ENCODE results near the gene TMEM256. TPM values are rescaled to one million over a fixed set of nuclear protein-coding genes. Genes with fewer than 3 reads are reported as not detected.
A peak's percentile ranks its signal among the peaks of the same experiment; 100 is the strongest.

Gene TMEM256
- polyA plus RNA-seq, 2 of the 4 experiments (the other 2 are of a cell fraction): 127 to 164 TPM

DNA sequence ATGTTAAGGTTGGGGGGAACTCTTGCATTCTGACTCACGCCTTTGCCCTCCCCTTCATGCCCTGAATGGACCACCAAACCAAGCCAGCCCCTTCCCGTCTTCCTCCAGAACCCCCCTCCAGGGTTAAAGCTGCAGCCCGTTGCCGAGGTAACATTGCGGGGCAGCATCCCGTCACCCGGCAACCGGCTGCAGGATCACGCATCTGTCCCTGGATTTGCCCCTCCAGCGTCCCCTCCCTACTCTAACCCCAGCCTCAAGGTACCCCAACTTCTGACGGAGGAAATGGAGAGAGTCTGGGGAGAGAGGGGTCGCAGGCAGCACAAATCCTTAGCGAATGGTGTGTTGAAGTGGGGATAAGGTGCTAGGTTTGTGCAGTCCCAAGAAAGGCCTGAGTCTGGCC, 3.2 kb upstream of the TMEM256 start:
- ATAC-seq: no peak
- no peak for DNase-seq (ENCODE audit: low read depth in 1 of 2, low spot score in 1 of 2)
- no peak overlapping the region for H3K27ac ChIP-seq
- POLR2A ChIA-PET: interaction anchor here (1.2 kb wide), 1 partner anchor 13 kb away, joined by 4 read pairs; the partner anchor contains the start of gene PLSCR3
- H3K4me1 ChIP-seq: peaks cover 19% of the 10 kb centered on the region
- TF ChIP-seq ZFP36 (IDR thresholded peaks at IDR 0.05; ENCODE audit: borderline replicate concordance, partially characterized antibody): no peak
- TF ChIP-seq HOXB13 (CRISPR knock-in tag; IDR thresholded peaks at IDR 0.05; ENCODE audit: low read depth): no peak
- no peak for TF ChIP-seq RFX5 (IDR thresholded peaks at IDR 0.05)
- no peak for TF ChIP-seq ZC3H11A (IDR thresholded peaks at IDR 0.05)
- TF ChIP-seq POLR2AphosphoS2 (conservative IDR thresholded peaks at IDR 0.05; ENCODE audit: low read length): no peak
- TF ChIP-seq FOSB (CRISPR knock-in tag; IDR thresholded peaks at IDR 0.05): no peak
- no peak for TF ChIP-seq JUNB (IDR thresholded peaks at IDR 0.05)
- TF ChIP-seq KDM1A (IDR thresholded peaks at IDR 0.05; ENCODE audit: low read depth): no peak
- no peak for TF ChIP-seq NFE2L2 (conservative IDR thresholded peaks at IDR 0.05; ENCODE audit: low read length)
- no peak for TF ChIP-seq SREBF2 (IDR thresholded peaks at IDR 0.05)
- no peak for TF ChIP-seq ZSCAN20 (CRISPR knock-in tag; IDR thresholded peaks at IDR 0.05)
- no peak for TF ChIP-seq ESRRA (IDR thresholded peaks at IDR 0.05; ENCODE audit: borderline replicate concordance, low read length)
- no peak for TF ChIP-seq FOSL2 (IDR thresholded peaks at IDR 0.05)
- TF ChIP-seq FOSL2 (CRISPR knock-in tag; IDR thresholded peaks at IDR 0.05): no peak
- TF ChIP-seq KDM5A (IDR thresholded peaks at IDR 0.05): no peak
- FAIRE-seq: no peak
- no peaks in the 10 kb centered on the region for H3K9me3 ChIP-seq
- CTCF ChIA-PET: interaction anchor here (0.9 to 2.5 kb wide), 7 partner anchors 9 to 154 kb away, joined by 3 to 15 read pairs (median 4); partner anchors contain the start of gene SENP3
- no peak overlapping the region for H3K4me3 ChIP-seq
- 89% methylated on average over 13 of the region's 13 CpGs for WGBS (ENCODE audit: missing lambda C conversion rate)
- no peak overlapping the region for H3K4me2 ChIP-seq

DNA sequence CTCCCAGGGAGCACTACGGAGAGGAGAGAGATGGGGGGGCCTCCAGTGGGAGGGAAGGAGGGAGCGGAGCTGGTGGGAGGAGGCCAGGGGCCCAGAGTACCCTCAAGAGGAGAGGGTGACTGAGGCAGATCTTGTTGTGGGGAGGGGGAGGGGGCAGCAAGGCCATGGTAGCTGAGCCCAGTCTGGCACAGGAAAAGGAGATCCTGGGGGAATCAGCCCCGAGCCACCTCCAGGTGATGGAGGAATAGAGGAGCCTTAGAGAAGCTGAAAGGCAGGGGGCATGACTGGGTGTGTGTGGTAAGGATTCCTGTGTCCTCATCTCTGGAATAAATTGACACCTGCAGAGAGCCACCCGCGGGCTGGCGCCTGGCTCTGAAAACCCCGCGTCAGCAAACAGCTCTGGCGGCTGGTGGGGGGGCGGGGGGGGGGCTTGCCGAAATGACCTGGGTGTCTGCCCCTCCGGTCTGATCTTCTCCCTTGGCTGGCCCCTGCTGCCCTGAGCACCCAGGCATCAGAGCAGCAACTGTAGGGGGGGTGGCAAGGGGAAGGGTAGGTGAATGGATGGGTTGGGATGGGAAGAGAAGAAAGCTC, 2.4 kb upstream of the TMEM256 start:
- no peak for FAIRE-seq
- 78% methylated on average over 11 of the region's 12 CpGs for WGBS (ENCODE audit: missing lambda C conversion rate)
- H3K9me3 ChIP-seq: no peaks in the 10 kb centered on the region
- H3K4me1 ChIP-seq: peaks cover 19% of the 10 kb centered on the region
- ChIA-PET CTCF (interaction anchor here (0.8 to 2.5 kb wide), 9 partner anchors 10 to 155 kb away, joined by 3 to 15 read pairs (median 3); partner anchors contain the start of gene SENP3), POLR2A (interaction anchor here (1.2 kb wide), 2 partner anchors 12 to 31 kb away, joined by 3 to 4 read pairs; partner anchors contain the start of gene PLSCR3)
- peak overlapping the region; percentile 99 for H3K4me2 ChIP-seq
- H3K27ac ChIP-seq: no peak overlapping the region
- ATAC-seq: no peak
- TF ChIP-seq MAFK (IDR thresholded peaks at IDR 0.05; ENCODE audit: partially characterized antibody) (peak; percentile 30), ZFP36 (IDR thresholded peaks at IDR 0.05; ENCODE audit: borderline replicate concordance, partially characterized antibody) (no peak), CBX2 (IDR thresholded peaks at IDR 0.05; ENCODE audit: borderline replicate concordance, low read depth) (no peak)
- TF ChIP-seq, protein P1, sequence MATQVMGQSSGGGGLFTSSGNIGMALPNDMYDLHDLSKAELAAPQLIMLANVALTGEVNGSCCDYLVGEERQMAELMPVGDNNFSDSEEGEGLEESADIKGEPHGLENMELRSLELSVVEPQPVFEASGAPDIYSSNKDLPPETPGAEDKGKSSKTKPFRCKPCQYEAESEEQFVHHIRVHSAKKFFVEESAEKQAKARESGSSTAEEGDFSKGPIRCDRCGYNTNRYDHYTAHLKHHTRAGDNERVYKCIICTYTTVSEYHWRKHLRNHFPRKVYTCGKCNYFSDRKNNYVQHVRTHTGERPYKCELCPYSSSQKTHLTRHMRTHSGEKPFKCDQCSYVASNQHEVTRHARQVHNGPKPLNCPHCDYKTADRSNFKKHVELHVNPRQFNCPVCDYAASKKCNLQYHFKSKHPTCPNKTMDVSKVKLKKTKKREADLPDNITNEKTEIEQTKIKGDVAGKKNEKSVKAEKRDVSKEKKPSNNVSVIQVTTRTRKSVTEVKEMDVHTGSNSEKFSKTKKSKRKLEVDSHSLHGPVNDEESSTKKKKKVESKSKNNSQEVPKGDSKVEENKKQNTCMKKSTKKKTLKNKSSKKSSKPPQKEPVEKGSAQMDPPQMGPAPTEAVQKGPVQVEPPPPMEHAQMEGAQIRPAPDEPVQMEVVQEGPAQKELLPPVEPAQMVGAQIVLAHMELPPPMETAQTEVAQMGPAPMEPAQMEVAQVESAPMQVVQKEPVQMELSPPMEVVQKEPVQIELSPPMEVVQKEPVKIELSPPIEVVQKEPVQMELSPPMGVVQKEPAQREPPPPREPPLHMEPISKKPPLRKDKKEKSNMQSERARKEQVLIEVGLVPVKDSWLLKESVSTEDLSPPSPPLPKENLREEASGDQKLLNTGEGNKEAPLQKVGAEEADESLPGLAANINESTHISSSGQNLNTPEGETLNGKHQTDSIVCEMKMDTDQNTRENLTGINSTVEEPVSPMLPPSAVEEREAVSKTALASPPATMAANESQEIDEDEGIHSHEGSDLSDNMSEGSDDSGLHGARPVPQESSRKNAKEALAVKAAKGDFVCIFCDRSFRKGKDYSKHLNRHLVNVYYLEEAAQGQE (IDR thresholded peaks at IDR 0.05): no peak
- TF ChIP-seq, protein P2, sequence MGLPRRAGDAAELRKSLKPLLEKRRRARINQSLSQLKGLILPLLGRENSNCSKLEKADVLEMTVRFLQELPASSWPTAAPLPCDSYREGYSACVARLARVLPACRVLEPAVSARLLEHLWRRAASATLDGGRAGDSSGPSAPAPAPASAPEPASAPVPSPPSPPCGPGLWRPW (IDR thresholded peaks at IDR 0.05): no peak
- TF ChIP-seq, protein P3, sequence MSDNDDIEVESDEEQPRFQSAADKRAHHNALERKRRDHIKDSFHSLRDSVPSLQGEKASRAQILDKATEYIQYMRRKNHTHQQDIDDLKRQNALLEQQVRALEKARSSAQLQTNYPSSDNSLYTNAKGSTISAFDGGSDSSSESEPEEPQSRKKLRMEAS (IDR thresholded peaks at IDR 0.05): no peak
- H3K4me3 ChIP-seq: no peak overlapping the region
- no peak for DNase-seq (ENCODE audit: low read depth in 1 of 2, low spot score in 1 of 2)
